AG04449 (cell line): ENCODE data around the gene ZBP1.

Experiments used
- CTCF ChIA-PET: fragments of 350-600 bp; formaldehyde crosslinking; extraction: SDS; loops from one replicate; lab custom pipeline; 2021; ENCODE audit warnings: antibody characterized with exemption; lab: Yijun Ruan, JAX
- POLR2A ChIA-PET: fragments of 400-600, 350-600 bp; formaldehyde crosslinking; extraction: SDS; loops from one replicate; lab custom pipeline; 2020; ENCODE audit warnings: antibody characterized with exemption, inconsistent platforms; lab: Yijun Ruan, JAX
- DNase-seq: peaks from one replicate; pipeline ENCODE4 v3.0.0-alpha.2; 2010; ENCODE audit warnings: low read depth, low spot score
- H3K4me3 ChIP-seq: 2 replicates; pipeline ENCODE4 v1.5.1; 2011; ENCODE audit warnings: low read depth, mild to moderate bottlenecking, control low read depth, low read length
- CTCF ChIP-seq: IDR thresholded peaks from one replicate; pipeline ENCODE4 v1.5.1; 2011; ENCODE audit warnings: mild to moderate bottlenecking, moderate library complexity, low read length, control low read depth, inconsistent platforms; ENCODE audit not compliant: insufficient read depth; ENCODE audit errors: missing control alignments

Gene ZBP1

DNA sequence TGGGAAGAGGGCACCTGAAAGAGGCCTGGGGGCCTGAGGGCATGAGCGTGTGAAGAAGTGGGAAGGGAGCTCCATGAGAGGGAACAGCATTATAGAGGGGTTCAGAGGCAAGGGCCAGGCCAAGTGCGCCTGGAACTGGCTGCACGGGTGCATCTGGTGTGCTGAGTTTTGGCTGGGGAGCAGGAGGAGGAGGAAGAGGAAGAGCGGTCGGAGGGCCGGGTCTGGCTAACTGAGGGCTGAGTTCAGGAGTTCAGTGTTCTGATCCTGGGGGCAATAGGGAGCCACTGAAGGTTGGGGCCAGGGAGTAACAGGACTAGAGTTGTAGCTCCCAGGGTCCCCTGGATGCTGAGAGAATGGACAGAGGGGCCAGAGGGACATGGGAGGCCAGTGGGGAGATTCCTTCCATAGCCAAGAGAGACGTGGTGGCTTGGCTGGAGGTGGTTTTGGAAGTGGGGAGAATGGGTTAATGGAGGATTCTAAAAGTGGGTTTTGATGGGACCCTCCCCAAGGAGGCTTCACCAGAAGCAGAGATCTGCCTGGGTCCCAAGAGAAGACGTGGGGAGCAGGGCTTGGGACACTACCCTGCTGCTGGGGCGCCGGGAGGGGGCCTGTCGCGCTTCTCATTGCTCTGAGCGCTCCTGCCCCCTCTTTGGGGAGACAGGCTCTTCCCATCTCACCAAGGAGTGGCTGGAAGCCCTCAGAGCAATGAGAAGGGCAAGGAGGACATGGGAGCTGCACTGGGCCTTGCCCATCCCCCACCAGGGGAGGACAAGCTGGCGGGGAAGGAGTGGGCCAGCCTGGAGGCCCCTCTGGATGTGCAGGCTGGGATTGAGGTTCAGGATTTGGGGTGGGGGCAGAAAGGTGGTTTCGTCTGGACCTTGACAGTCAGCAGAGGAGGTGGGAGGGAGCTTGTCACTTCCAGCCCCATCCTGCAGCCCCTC, 28.7 kb downstream of the ZBP1 start:
- no peak for DNase-seq
- ChIA-PET POLR2A (no interaction called here), CTCF (interaction anchor here (1.3 to 13.2 kb wide), 6 partner anchors 7 to 618 kb away, joined by 4 to 303 read pairs (median 30); no protein-coding TSS in a partner anchor)
- H3K4me3 ChIP-seq: no peak overlapping the region
- TF ChIP-seq CTCF: no peak

DNA sequence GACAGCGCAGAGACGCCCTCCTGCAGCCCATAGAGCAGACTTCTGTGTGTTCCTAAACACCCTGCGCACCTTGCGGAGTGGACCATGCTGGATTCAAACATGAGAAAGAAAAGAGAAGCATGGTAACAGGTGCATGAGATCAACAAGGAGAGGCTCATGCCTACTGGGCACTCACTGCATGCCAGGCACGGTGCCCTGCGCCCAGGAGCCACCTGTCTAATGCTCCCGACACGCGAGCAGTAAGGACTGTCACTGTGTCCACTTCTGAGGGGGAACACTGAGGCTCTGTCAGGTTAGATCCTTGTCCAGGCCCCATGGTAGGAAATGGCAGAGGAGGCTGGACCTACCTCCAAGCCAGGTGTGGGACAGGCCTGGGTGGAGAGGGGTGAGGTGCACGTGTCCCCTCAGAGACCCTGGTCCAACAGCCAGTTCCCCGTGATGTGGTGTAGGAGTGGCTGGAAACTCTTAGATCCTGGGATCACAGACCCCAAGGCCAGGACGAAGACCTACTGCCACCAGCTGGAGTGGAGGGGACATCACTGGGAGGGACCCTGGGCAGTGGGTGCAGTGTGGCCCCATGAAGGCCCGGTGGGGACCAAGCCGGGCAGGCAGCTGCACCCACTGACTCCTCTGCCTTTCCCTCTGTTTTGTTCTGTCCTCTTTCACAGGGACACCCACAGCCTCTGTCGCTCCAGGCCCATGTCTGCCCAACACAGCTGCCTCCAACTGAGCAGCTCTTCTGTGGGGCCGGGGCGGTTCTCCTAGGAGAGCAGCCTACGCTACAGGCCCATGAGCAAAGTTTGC, 29.5 kb downstream of the ZBP1 start:
- ChIA-PET POLR2A (no interaction called here), CTCF (interaction anchor here (1.6 to 13.2 kb wide), 4 partner anchors 7 to 619 kb away, joined by 4 to 303 read pairs (median 163); no protein-coding TSS in a partner anchor)
- no peak for TF ChIP-seq CTCF
- H3K4me3 ChIP-seq: no peak overlapping the region
- DNase-seq: no peak

DNA sequence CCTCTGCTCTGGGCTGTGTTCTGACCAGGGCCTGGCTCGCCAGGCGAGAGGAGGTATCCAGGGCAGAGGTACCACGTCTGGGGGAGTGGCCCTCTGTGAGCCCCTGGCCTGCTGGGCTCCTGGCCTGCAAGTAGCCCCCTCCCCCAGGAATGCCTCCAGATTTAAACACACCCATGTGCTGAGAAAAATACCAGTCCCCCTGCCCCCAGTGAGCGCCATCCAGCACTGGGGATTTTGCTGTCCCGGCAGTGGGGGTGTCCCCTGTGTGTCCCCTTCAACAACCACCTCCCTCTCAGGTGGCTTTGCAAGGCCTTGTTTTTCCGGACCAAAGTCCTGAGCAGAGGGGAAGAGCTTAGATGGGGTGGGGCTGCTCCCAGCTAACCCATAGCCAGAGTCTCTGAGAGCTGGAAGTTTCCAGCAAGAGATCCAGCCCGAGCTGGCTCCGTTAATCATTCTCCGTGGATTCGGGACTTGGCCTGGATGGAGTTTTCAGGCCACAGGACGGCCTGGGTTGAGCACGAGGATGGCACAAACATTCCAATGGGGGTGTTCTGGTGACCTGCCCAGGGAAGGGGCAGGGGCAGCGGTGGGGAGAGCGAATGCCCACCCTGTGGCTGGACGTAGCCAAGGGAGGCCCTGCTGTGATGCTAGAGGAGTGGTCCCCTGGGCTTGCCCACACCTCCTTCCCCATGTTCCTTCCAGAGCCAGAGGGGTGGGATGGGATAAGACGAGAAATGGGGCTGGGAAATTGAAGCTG, 30.3 kb downstream of the ZBP1 start:
- CTCF ChIA-PET: no interaction called here
- POLR2A ChIA-PET: no interaction called here
- no peak for TF ChIP-seq CTCF
- H3K4me3 ChIP-seq: no peak overlapping the region
- no peak for DNase-seq

DNA sequence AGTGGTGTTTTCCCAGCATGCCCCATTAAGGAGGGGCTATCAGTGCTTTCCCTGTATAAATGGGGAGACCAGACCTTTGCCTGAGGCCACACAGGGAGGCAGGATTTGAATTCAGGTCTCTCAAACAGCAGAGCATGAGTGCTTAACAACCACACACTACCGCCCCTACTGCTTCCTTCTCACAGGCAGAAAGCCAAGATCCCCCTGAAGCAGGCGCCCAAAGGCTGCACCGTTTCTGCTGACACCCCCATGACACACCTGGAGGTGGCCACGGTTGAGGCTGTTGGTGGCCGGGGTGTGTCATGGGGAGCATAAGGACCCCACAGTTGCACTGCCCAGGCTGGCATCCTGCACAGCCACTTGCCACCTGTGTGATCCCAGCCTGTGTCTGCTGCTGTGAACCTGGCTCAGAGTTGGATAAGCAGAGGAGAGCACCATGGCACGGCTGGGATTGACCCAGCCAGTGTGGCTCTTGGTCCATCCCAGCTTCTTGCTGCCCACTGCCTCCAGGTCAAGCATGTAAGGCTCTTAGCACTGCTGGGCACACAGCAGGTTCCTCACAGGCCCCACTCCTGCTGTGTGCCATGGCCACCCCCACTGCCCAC, 31.0 kb downstream of the ZBP1 start:
- CTCF ChIA-PET: interaction anchor here (0.8 to 1.9 kb wide), 2 partner anchors 75 to 622 kb away, joined by 3 to 7 read pairs; no protein-coding TSS in a partner anchor
- no peak overlapping the region for H3K4me3 ChIP-seq
- DNase-seq: no peak
- TF ChIP-seq CTCF: no peak
- POLR2A ChIA-PET: no interaction called here

DNA sequence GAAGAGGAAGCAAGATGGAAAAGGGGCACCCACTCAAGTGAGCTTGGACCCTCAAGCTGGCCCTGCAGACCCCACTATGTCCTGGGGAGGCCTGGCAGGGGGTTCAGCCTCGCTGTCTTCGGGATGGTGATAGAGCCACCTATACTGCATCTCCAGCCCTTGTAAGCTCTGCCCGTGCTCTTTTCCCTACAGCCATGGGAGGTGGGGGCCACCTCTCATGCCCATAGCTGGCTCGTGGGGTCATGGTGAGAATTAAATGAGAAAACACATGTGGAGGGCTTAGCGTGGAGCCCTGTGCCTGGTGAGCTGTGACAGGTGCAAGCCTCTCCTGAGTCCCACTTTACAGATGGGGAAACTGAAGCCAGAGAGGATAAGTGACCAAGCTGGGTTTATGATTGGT, 31.6 kb downstream of the ZBP1 start:
- CTCF ChIA-PET: interaction anchor here (0.8 to 1.9 kb wide), 3 partner anchors 75 to 622 kb away, joined by 3 to 7 read pairs (median 3); no protein-coding TSS in a partner anchor
- no peak for TF ChIP-seq CTCF
- DNase-seq: no peak
- H3K4me3 ChIP-seq: no peak overlapping the region
- POLR2A ChIA-PET: no interaction called here
